NCI-H2081 (cell line): ENCODE results near the gene SLCO2B1.
"Not testable (repeated sequence)": the region's sequence is repeated elsewhere in the genome, so short reads cannot be mapped to it uniquely, and the experiment has no call there.

Experiments
- DNase-seq, 2 experiments: peaks; one replicate each; lab custom pipeline; 2025; lab: John Stamatoyannopoulos, UW

Gene SLCO2B1

GRCh38 chr11:75150879-75151278 is at the start of gene SLCO2B1:
Gene SLCO2B1, plus strand, starts transcription at chr11:75151107. Its CDS starts 275 bp downstream, at chr11:75151382.
- DNase-seq, result no peak

- DNase-seq, result no peak
Observed at GRCh38 chr11:75101424-75102128, 49.3 kb upstream of the SLCO2B1 start.

- no peak for DNase-seq
Observed at GRCh38 chr11:75103380-75104026, 47.4 kb upstream of the SLCO2B1 start.

GRCh38 chr11:75105462-75105925 is 45.4 kb upstream of the SLCO2B1 start:
- no peak for DNase-seq

GRCh38 chr11:75105967-75106681 is 44.8 kb upstream of the SLCO2B1 start:
- not testable (repeated sequence) for DNase-seq

GRCh38 chr11:75107187-75107586 is 43.7 kb upstream of the SLCO2B1 start:
- DNase-seq, result no peak

- DNase-seq, result no peak
Observed at GRCh38 chr11:75112200-75112599, 38.7 kb upstream of the SLCO2B1 start.

GRCh38 chr11:75113030-75113429 is 37.9 kb upstream of the SLCO2B1 start:
- no peak for DNase-seq

- no peak for DNase-seq
Observed at GRCh38 chr11:75114465-75114864, 36.4 kb upstream of the SLCO2B1 start.

- DNase-seq, result no peak
Observed at GRCh38 chr11:75118577-75118976, 32.3 kb upstream of the SLCO2B1 start.

- no peak for DNase-seq
Observed at GRCh38 chr11:75126564-75126963, 24.3 kb upstream of the SLCO2B1 start.

- DNase-seq, result no peak
Observed at GRCh38 chr11:75132080-75132479, 18.8 kb upstream of the SLCO2B1 start.

- DNase-seq, result no peak
Observed at GRCh38 chr11:75133976-75134375, 16.9 kb upstream of the SLCO2B1 start.

GRCh38 chr11:75135021-75135650 is 15.8 kb upstream of the SLCO2B1 start:
- DNase-seq, result no peak

GRCh38 chr11:75135651-75136050 is 15.3 kb upstream of the SLCO2B1 start:
- DNase-seq, result no peak

- DNase-seq, result peak; percentile 30 to 37
Observed at GRCh38 chr11:75140269-75141138, 10.4 kb upstream of the SLCO2B1 start.

GRCh38 chr11:75141166-75141565 is 9.7 kb upstream of the SLCO2B1 start:
- no peak for DNase-seq

- DNase-seq, result peak; percentile 21 to 54
Observed at GRCh38 chr11:75142714-75143419, 8.0 kb upstream of the SLCO2B1 start.

- no peak for DNase-seq
Observed at GRCh38 chr11:75143420-75143731, 7.5 kb upstream of the SLCO2B1 start.

GRCh38 chr11:75144716-75145014 is 6.2 kb upstream of the SLCO2B1 start:
- no peak for DNase-seq
